ENCODE measurements around the gene KCTD10.

The KCTD10 gene

DNA sequence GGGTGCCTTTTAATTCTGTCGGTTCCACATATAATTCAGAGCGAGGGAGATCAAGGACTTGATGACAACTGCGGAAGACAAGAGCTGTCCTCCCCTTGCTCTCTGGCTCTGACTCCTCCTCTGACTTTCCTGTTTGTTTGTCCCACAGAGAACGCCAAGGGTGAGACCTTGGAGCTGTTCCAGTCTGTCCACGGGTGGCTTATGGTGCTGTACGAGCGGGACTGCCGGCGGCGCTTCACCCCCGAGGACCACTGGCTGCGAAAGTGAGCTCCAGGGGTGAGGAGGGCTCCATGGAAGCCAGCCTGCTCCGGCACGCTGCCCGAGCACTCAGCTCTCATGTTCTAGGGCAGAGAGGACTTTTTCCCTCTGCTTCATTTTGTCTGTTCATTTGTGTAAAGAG lies 33.1 kb upstream of the KCTD10 start:
- H3F3A ChIP-seq (ENCODE audit: low read depth): no peaks in the 10 kb centered on the region
- no peaks in the 10 kb centered on the region for H4K20me1 ChIP-seq (ENCODE audit: insufficient read depth, low read length, poor library complexity, severe bottlenecking)
- H3K9me2 ChIP-seq (replicated peaks; ENCODE audit: low read depth, low read length): no peaks in the 10 kb centered on the region
- no peak overlapping the region for H3K4me3 ChIP-seq (ENCODE audit: low read length, poor library complexity, severe bottlenecking)
- no peak overlapping the region for H3K4me2 ChIP-seq (ENCODE audit: low read depth, low read length, poor library complexity, severe bottlenecking)
- no peaks in the 10 kb centered on the region for H3K9me3 ChIP-seq (ENCODE audit: insufficient read depth, low read depth, low read length)
- no peak for TF ChIP-seq CTCF (conservative IDR thresholded peaks at IDR 0.05; ENCODE audit: low read length)
- TF ChIP-seq EZH2phosphoT487 (IDR thresholded peaks at IDR 0.05; ENCODE audit: borderline replicate concordance): no peak
- H3K9ac ChIP-seq (ENCODE audit: low read depth, low read length, poor library complexity, severe bottlenecking): no peak overlapping the region
- no peaks in the 10 kb centered on the region for H3K79me2 ChIP-seq (ENCODE audit: insufficient read depth, low read length)
- H3K36me3 ChIP-seq (ENCODE audit: insufficient read depth, low read length): peaks cover 34% of the 10 kb centered on the region; the same call in 1 of the 2 replicates
- no peaks in the 10 kb centered on the region for H3K27me3 ChIP-seq (ENCODE audit: insufficient read depth, low read length, poor library complexity, severe bottlenecking)
- H2AFZ ChIP-seq (ENCODE audit: low read length): no peak overlapping the region
- H3K4me1 ChIP-seq (ENCODE audit: insufficient read depth, low read length, poor library complexity, severe bottlenecking): no peaks in the 10 kb centered on the region

DNA sequence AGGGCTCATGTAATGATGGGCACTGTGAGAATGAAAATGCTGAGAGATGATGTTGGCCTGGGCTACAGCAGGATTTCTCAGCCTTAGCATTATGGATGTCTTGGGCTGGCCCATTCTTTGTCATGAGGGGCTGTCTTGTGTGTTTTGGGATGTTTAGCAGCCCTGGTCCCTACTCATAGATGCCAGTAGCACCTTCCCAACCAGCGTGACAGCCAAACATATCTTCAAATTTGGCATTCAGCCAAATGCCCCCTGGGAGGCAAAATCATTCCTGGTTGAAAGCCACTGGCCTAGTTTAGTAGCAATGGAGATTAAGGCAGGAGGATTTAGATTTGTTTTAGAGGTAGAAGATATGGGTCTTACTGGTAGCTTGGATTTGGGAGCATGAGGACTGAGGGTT lies 27.0 kb upstream of the KCTD10 start:
- H3K4me3 ChIP-seq (ENCODE audit: low read length, poor library complexity, severe bottlenecking): no peak overlapping the region
- peaks cover 36% of the 10 kb centered on the region; the same call in 1 of the 2 replicates for H3K36me3 ChIP-seq (ENCODE audit: insufficient read depth, low read length)

DNA sequence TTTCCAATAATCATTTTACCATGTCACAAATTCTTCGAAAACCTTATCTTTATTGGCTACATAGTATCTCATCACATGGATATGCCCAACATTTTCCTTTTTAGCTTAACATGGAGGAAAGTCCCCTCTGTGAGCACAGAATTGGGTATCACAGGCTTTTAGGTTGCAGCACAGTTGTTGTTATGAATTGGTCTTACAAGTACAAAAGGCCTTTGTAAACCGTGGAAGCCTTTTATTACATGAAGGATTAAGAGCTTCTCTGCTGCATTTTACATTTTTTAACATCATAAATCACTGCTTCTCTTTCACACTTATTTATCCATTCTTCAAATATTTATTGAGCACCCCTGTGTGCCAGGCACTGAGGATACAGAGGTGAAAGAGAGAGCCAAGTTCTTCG lies 26.5 kb upstream of the KCTD10 start:
- H3K9me2 ChIP-seq (replicated peaks; ENCODE audit: low read depth, low read length): no peaks in the 10 kb centered on the region
- H3K9me3 ChIP-seq (ENCODE audit: insufficient read depth, low read depth, low read length): no peaks in the 10 kb centered on the region
- H3K4me2 ChIP-seq (ENCODE audit: low read depth, low read length, poor library complexity, severe bottlenecking): no peak overlapping the region
- no peaks in the 10 kb centered on the region for H3K79me2 ChIP-seq (ENCODE audit: insufficient read depth, low read length)
- H3F3A ChIP-seq (ENCODE audit: low read depth): no peaks in the 10 kb centered on the region
- no peaks in the 10 kb centered on the region for H3K27me3 ChIP-seq (ENCODE audit: insufficient read depth, low read length, poor library complexity, severe bottlenecking)
- peaks cover 36% of the 10 kb centered on the region; the same call in 1 of the 2 replicates for H3K36me3 ChIP-seq (ENCODE audit: insufficient read depth, low read length)
- TF ChIP-seq CTCF (conservative IDR thresholded peaks at IDR 0.05; ENCODE audit: low read length): no peak
- no peak for TF ChIP-seq EZH2phosphoT487 (IDR thresholded peaks at IDR 0.05; ENCODE audit: borderline replicate concordance)
- H3K4me3 ChIP-seq (ENCODE audit: low read length, poor library complexity, severe bottlenecking): no peak overlapping the region
- H2AFZ ChIP-seq (ENCODE audit: low read length): no peak overlapping the region
- H4K20me1 ChIP-seq (ENCODE audit: insufficient read depth, low read length, poor library complexity, severe bottlenecking): no peaks in the 10 kb centered on the region
- H3K9ac ChIP-seq (ENCODE audit: low read depth, low read length, poor library complexity, severe bottlenecking): no peak overlapping the region
- H3K4me1 ChIP-seq (ENCODE audit: insufficient read depth, low read length, poor library complexity, severe bottlenecking): no peaks in the 10 kb centered on the region

More for the DNA sequence above, 27.0 kb upstream of the KCTD10 start:
- Histone ChIP-seq H3K9ac (ENCODE audit: low read depth, low read length, poor library complexity, severe bottlenecking) (no peak overlapping the region), H3K79me2 (ENCODE audit: insufficient read depth, low read length) (no peaks in the 10 kb centered on the region), H3K4me2 (ENCODE audit: low read depth, low read length, poor library complexity, severe bottlenecking) (no peak overlapping the region), H3K9me2 (replicated peaks; ENCODE audit: low read depth, low read length) (no peaks in the 10 kb centered on the region), H4K20me1 (ENCODE audit: insufficient read depth, low read length, poor library complexity, severe bottlenecking) (no peaks in the 10 kb centered on the region), H2AFZ (ENCODE audit: low read length) (no peak overlapping the region), H3K4me1 (ENCODE audit: insufficient read depth, low read length, poor library complexity, severe bottlenecking) (no peaks in the 10 kb centered on the region), H3F3A (ENCODE audit: low read depth) (no peaks in the 10 kb centered on the region), H3K9me3 (ENCODE audit: insufficient read depth, low read depth, low read length) (no peaks in the 10 kb centered on the region), H3K27me3 (ENCODE audit: insufficient read depth, low read length, poor library complexity, severe bottlenecking) (no peaks in the 10 kb centered on the region)
- no peak for TF ChIP-seq CTCF (conservative IDR thresholded peaks at IDR 0.05; ENCODE audit: low read length)
